GM18868 (cell line): ENCODE data around the gene MRPL4.

Experiments
- ATAC-seq: cut with Tn5 transposase; IDR thresholded peaks from one replicate; pipeline ENCODE4 v1.9.1; 2021; ENCODE audit warnings: mild to moderate bottlenecking, moderate library complexity; ENCODE audit not compliant: unreplicated experiment

The MRPL4 gene

DNA sequence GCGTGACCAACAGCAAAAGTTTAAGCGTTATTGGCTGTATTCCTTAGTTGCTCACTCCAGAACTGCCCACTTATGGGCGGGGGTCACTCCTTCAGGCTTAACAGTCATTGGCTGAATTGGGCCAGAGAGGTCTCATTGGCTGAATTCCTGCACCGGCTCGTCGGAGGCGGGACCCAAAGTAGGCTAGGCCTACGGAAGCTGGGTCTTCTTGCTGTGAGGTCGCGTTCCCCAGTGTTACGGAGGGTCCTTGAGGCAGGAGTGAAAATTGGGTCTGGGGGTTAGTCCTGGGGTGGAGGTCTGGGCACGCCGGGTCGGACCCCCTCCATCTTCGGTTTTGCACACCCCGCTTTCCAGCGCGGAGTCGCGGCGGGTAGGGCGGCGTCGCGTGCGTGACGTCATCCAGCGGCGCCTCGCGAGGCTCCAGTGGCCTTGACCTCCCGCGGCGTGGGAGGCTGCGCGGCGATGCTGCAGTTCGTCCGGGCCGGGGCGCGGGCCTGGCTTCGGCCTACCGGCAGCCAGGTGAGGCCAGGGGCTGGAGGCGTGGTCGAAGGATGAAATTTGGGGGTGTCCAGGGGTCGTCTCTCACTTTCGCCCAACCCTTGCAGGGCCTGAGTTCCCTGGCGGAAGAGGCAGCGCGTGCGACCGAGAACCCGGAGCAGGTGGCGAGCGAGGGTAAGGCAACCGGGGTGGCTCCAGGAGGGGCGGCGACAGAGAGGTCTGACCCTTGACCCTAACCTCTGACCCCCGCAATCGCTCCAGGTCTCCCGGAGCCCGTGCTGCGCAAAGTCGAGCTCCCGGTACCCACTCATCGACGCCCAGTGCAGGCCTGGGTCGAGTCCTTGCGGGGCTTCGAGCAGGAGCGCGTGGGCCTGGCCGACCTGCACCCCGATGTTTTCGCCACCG, at the start of gene MRPL4:
MRPL4 (plus strand) TSS at position 423 of the 903 bp plus-strand sequence; CDS start at position 463, 40 bp downstream.
- ATAC-seq = peak; percentile 85

GRCh38 chr19:10203686-10204085, 48.3 kb upstream of the MRPL4 start:
- ATAC-seq = no peak

- no peak for ATAC-seq
These were observed 46.4 kb upstream of the MRPL4 start for GRCh38 chr19:10205636-10206035.

DNA sequence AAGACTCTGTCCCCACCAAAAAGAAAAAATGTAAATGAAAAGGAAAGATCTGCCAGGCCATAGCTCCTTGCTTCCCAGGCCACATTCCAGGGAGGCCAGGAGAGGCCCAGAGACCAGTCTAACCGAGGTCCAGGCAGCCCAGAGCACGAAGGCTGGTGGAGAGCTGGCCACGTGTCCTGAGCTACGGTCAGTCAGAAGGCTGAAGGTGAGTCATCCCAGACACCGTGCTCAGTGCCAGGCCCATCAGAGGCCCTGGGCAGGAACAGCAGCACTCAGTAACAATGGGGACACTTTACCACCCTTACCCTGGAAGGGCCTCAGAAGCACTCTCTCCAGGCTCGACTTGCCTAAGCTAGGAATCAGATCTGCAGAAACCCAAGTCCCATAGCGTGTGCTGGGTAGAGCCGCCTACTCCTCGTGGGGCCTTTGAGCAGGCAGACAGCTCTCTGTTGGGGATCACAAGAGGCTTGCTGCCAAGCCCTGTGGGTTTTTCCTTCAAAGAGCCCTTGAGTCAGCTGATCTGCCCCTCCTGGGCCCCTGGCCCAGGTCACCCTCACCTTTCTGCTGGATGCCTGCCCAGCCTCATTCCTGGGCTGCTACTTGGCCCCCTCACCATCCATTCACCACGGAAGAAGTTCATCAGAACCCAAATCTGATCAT, 45.7 kb upstream of the MRPL4 start:
- no peak for ATAC-seq

GRCh38 chr19:10207026-10207425, 45.0 kb upstream of the MRPL4 start:
- ATAC-seq = no peak

DNA sequence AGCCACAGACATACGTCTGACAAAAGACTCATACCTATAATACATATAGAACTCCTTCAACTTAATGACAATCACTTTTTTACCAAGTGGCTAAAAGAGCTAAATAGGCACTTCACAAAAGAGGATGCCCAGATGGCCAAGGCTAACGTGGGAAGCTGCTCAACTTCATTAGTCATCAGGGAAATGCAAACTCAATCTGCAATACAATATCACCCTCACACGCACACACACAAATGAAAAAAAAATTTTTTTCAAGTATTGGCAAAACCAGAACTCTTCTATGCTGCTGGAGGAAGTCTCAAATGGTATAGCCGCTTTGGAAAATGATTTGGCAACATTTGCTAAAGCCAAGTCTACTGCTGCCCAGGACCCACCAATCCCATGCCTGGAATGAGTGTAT, 42.7 kb upstream of the MRPL4 start:
- no peak for ATAC-seq

- no peak for ATAC-seq
These were observed 41.0 kb upstream of the MRPL4 start for GRCh38 chr19:10211061-10211460.

DNA sequence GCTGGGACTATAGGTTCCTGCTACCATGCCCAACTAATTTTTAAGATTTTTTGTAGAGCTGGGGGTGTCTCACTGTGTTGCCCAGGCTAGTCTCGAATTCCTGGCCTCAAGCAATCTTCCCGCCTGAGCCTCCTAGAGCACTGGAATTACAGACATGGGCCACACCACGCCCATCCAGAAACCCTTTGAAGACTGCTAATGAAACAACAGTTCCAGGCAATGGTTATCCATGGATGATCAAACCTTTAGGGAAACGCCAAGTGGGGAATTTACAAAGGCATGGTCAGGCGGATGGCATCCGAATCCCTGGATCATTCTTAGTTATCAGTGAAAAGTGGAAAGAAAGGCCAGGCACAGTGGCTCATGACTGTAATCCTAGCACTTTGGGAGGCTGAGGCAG, 40.3 kb upstream of the MRPL4 start:
- ATAC-seq = no peak

DNA sequence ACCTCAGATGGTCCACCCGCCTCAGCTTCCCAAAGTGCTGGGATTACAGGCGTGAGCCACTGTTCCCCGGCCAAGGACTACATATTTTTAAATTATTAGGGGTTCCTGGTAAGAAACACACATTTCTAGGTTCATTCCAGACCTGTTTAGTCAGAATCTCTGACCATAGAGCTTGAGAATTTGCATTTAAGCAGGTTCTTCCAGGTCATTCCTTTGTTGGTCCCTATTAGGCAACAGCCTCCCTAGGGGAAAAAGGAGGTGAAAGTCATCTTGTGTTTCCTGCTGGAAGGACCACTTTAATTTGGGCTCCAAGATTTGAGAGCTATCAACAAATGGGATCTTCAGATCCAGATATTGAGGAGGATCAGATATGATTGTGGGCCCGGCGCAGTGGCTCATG, 37.2 kb upstream of the MRPL4 start:
- ATAC-seq = no peak

DNA sequence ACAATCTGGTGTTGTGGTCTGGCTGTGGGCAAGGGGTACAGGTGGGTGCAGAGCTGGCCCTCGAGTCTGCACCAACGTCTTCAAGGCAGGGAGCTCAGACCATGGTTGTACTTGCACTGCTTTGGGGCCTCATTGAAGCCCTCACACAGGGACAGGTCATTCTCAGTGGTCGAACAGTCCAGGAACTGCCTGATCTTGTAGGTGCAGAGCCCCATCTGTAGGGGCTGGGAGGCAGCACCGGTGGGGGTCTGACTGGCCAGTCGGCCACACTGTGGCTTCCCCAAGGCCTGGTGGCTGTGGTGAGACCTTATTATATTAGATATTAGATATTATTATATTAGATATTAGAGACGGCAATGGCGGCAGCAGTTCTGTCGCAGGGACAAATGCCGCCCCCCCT, 34.9 kb upstream of the MRPL4 start:
- ATAC-seq = no peak

GRCh38 chr19:10219678-10220077, 32.3 kb upstream of the MRPL4 start:
- peak; percentile 74 for ATAC-seq

DNA sequence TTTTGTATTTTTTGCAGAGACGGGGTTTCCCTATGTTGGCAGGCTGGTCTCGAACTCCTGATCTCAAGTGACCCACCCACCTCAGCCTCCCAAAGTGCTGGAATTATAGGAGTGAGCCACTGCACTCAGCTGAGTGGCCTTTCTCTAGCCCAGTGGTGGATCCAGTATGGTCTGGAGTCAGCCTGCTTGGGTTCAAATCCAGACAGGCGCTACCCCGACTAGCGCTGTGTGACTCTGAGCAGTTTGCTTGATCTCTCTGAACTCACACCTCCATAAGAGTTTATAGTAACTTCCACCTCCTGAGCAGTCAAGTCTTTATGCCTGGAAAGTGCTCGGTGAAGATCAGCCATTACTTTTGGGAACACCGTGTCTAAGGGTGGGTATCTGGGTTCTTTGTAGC, 31.3 kb upstream of the MRPL4 start:
- no peak for ATAC-seq

DNA sequence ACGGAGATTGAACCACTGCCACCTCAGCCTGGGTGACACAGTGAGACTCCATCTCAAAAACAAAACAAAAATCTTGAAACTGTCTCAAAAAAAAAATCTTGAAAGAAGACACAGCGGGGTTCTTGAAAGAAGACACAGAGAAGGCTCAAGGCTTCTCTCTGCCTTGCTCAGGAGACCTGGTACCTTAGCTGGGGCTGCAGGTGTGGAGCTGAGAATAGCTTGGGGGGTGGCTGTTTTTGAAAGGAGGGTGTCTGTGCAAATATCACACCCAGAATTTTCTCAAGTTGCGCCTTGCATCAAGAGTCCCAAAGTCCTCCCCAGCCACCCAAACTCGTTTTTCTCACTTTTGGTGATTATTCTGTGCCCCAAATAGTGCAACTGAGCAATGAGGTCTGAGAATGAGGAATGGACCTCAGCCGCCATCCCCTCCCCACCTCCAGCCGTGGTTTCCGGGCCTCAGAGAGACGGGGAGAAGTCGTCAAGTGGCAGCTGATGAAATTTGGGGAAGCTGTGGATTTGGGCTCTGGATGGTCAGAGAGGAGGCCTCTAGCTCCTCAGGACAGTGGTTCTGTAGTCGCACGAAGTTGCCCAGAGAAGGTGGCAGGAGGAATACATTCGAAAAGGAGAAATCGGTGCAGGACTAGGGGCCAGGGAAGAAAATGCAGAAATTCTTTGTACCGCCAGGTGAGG, 29.7 kb upstream of the MRPL4 start:
- no peak for ATAC-seq

GRCh38 chr19:10223488-10224213, 28.4 kb upstream of the MRPL4 start:
- no peak for ATAC-seq

DNA sequence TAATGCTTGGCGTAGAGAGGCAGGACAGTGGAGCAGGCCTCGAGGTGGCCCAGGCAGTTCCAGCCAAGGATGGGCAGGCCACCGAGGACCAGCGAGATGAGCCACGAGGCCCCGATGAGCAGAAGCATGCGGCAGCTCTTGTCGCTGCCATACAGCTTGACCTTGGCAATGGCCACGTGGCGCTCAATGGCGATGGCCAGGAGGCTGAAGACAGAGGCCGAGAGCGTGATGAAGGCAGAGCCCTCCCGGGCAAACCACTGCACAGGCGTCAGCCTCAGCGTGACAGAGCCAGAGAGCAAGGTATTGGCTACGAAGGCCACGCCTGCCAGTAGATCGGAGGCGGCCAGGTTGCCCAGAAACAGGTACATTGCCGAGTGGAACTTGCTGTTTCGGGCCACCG, 27.7 kb upstream of the MRPL4 start:
- no peak for ATAC-seq

GRCh38 chr19:10226021-10226375, 26.0 kb upstream of the MRPL4 start:
- no peak for ATAC-seq

DNA sequence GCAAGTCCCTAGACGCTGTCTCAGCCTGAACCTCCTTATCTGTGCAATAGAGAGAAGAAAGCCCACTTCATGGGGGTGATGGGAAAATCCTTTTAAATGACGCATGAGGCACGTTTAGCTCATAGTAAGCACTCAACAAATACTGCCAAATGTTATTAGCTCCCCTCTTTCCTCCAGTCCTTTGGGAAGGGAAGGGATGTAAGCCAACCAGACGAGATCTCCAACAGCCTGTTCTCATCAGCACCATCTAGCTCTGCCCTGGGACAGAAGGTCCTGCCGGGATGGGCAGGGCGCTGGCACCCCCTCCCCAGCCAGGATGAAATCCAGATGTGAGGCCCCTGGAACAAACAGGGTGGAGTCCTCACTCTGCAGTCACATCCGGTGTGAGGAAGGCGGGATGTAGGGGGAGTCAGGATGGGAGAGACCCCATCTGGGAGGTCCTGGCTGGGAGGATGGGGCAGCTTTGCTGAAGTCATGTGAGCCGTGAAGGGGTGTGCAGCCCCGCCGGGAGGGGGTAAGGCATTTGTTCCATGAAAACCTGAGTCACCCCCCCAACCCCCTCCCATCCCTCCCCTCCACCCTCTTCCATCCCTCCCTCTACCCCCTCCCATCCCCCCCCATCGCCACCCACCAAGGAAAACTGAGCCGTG, 25.5 kb upstream of the MRPL4 start:
- no peak for ATAC-seq

GRCh38 chr19:10227026-10227971, 24.7 kb upstream of the MRPL4 start:
- no peak for ATAC-seq

GRCh38 chr19:10228393-10228792, 23.6 kb upstream of the MRPL4 start:
- ATAC-seq = no peak

DNA sequence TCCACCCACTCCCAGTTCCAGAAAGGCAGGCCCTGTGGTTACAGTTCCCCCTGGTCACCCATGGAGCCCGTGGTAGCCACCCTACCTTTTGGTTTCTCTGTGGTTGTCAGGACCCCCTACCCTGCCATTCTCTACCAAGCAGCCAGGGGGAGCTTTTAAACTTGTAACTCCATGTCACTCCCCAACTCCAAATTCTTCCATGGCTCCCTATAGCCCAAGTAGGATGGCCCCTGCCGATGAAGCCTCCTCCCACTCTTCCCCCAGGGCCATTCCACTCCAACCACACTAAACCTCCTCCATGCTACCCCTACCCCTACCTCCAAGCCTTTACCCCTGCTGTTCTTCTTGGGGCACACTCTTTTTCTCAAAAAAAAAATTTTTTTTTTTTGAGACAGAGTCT, 23.1 kb upstream of the MRPL4 start:
- no peak for ATAC-seq
